ENCODE measurements around the gene MAPK6. TPM values are rescaled to one million over a fixed set of nuclear protein-coding genes. Genes with fewer than 3 reads are reported as not detected.

The MAPK6 gene
- total and polyA plus RNA-seq, 9 of the 15 experiments (the other 6 are each of a cell fraction or from before 2014, with no cell fraction given): 28.5 to 97.1 (median 74.0) TPM

- POLR2A ChIA-PET: interaction anchor here (0.8 to 2.8 kb wide), 2 partner anchors 10 to 13 kb away, joined by 4 to 9 read pairs; partner anchors contain the start of gene MAPK6
- ATAC-seq (no peak), DNase-seq (ENCODE audit: extremely low read depth in 1 of 4, low spot score in 3 of 4) (no peak), FAIRE-seq (no peak)
- intact Hi-C loops (cut with micrococcal nuclease): no loop called here
- H3K4me1 ChIP-seq (replicated peaks in 1 of 2; ENCODE audit: control insufficient read depth in 2 of 2, insufficient read depth in 2 of 2, low read length in 2 of 2): peaks cover 10 to 37% of the 10 kb centered on the region in 2 experiments; a peak in 4 of 5 replicates
- no peaks in the 10 kb centered on the region for H3K79me2 ChIP-seq (ENCODE audit: control insufficient read depth, insufficient read depth, low read length)
- no peak overlapping the region for H3K4me2 ChIP-seq (ENCODE audit: insufficient read depth, low read length)
- H3K27ac ChIP-seq (ENCODE audit: extremely low read depth, low read depth, low read length): no peak overlapping the region
- 84% methylated on average over 6 of the region's 6 CpGs for WGBS (ENCODE audit: insufficient coverage, low coverage, missing lambda C conversion rate)
- H3K27me3 ChIP-seq (ENCODE audit: control insufficient read depth in 2 of 2, insufficient read depth in 2 of 2, low read length in 2 of 2): no peaks in the 10 kb centered on the region
- CTCF ChIA-PET (ENCODE audit: low intra/inter-chr PET ratio): no interaction called here
- H3K9ac ChIP-seq (ENCODE audit: insufficient read depth in 1 of 2, low read depth in 2 of 2, low read length in 2 of 2): no peak overlapping the region
- H4K20me1 ChIP-seq (replicated peaks; ENCODE audit: control insufficient read depth, insufficient read depth, low read length): no peaks in the 10 kb centered on the region
- TF ChIP-seq SNIP1 (IDR thresholded peaks at IDR 0.05; ENCODE audit: low read depth): no peak
- TF ChIP-seq SRSF1 (IDR thresholded peaks at IDR 0.05; ENCODE audit: low read depth, low read length): no peak
- no peak for TF ChIP-seq MLLT1 (IDR thresholded peaks at IDR 0.05)
- no peak for TF ChIP-seq ZNF274 (IDR thresholded peaks at IDR 0.05; ENCODE audit: borderline replicate concordance, low read depth, low read length)
- no peak for TF ChIP-seq NR0B1 (IDR thresholded peaks at IDR 0.05; ENCODE audit: partially characterized antibody)
- in situ Hi-C loops (cut with MboI): no loop called here
- no peak overlapping the region for H3K4me3 ChIP-seq
- no peaks in the 10 kb centered on the region for H3K36me3 ChIP-seq (ENCODE audit: control insufficient read depth, insufficient read depth, low read length)
- no peaks in the 10 kb centered on the region for H3K9me3 ChIP-seq (replicated peaks; ENCODE audit: control insufficient read depth, insufficient read depth, low read depth, low read length)
- H2AFZ ChIP-seq (ENCODE audit: low read depth, low read length): no peak overlapping the region
- no peaks in the 10 kb centered on the region for H3K9me1 ChIP-seq (ENCODE audit: control insufficient read depth, insufficient read depth, low read length)
- BruUV-seq (replicated peaks): no TSS peak
Measured at GRCh38 chr15:52004806-52005205, 14.2 kb upstream of the MAPK6 start.

Data from K562 (cell line).